H1 (cell line): Measurements from ENCODE around the gene PSD2. TPM values are rescaled to one million over a fixed set of nuclear protein-coding genes. Genes with fewer than 3 reads are reported as not detected.

ENCODE experiments used
- CTCF ChIP-seq, 3 experiments: IDR thresholded peaks; 1 replicate in 2 of 3; 2 replicates in 1 of 3; pipeline versions ENCODE4 v1.5.1 to v1.6.1; 2011; ENCODE audit warnings: low read length in 3 of 3, mild to moderate bottlenecking in 3 of 3, inconsistent platforms in 2 of 3, low read depth in 1 of 3, moderate library complexity in 1 of 3; ENCODE audit not compliant: insufficient read depth in 1 of 3; ENCODE audit errors: control extremely low read depth in 1 of 3
- EP300 ChIP-seq, 2 experiments: IDR thresholded peaks; 1 replicate in 1 of 2; 2 replicates in 1 of 2; pipeline ENCODE4 v1.6.1; 2011 to 2012; ENCODE audit warnings: low read depth in 2 of 2, low read length in 2 of 2, mild to moderate bottlenecking in 2 of 2, borderline replicate concordance in 1 of 2, inconsistent platforms in 1 of 2, moderate library complexity in 1 of 2
- RFX5 ChIP-seq: IDR thresholded peaks from 2 replicates; pipeline ENCODE4 v1.6.1; 2011; ENCODE audit warnings: low read depth, low read length, improper control_type of control experiment, borderline replicate concordance
- TBP ChIP-seq: IDR thresholded peaks from 2 replicates; pipeline ENCODE4 v1.6.1; 2011; ENCODE audit warnings: low read depth, low read length, improper control_type of control experiment
- polyA plus RNA-seq, 7 experiments: library from polyadenylated mRNA; depleted of rRNA in 3 of 7; stranded (reverse) in 5 of 7; unstranded in 2 of 7; fragments of >200 nt in 5 of 7; fragments of 200-250 nt in 2 of 7; gene quantifications; 1 replicate in 5 of 7; 2 replicates in 1 of 7; 4 replicates in 1 of 7; pipeline versions ENCODE4 v1.2.1 to v1.2.3, GENCODE V29; 2011 to 2013; ENCODE audit warnings: missing spikeins in 2 of 7, mixed read lengths in 2 of 7
- total RNA-seq: library from RNA; stranded (reverse); fragmentation: NEBNext Ultra II Directional; extraction: Animal tissue kit (Norgen Biotek cat#: 25700); gene quantifications from 2 replicates; pipeline ENCODE4 v1.2.1, GENCODE V29; 2021

Gene PSD2
- total and polyA plus RNA-seq, 2 of the 8 experiments (the other 6 are each of a cell fraction or from before 2014, with no cell fraction given) = 0.06 to 0.14 TPM

GRCh38 chr5:139797335-139797734 lies 1.7 kb downstream of the PSD2 start (continued):
- no peak for TF ChIP-seq CTCF (IDR thresholded peaks at IDR 0.05; ENCODE audit: control extremely low read depth in 1 of 3, insufficient read depth in 1 of 3, low read depth in 1 of 3, low read length in 3 of 3)
- no peak for TF ChIP-seq EP300 (IDR thresholded peaks at IDR 0.05; ENCODE audit: borderline replicate concordance in 1 of 2, low read depth in 2 of 2, low read length in 2 of 2)
- TF ChIP-seq RFX5 = no peak
- no peak for TF ChIP-seq TBP
